Renal cortical epithelial cell (primary cell): ENCODE results near the gene FCHSD2. TPM values are rescaled to one million over a fixed set of nuclear protein-coding genes. Genes with fewer than 3 reads are reported as not detected.
A peak's percentile ranks its signal among the peaks of the same experiment; 100 is the strongest.
"Not testable (repeated sequence)": the region's sequence is repeated elsewhere in the genome, so short reads cannot be mapped to it uniquely, and the experiment has no call there.

Experiments
- DNase-seq: peaks from one replicate; pipeline ENCODE4 v3.0.0-alpha.2; 2011; ENCODE audit warnings: low read depth
- total RNA-seq: library from RNA; depleted of rRNA; stranded (reverse); fragments of >200 nt; gene quantifications from 2 replicates; pipeline ENCODE4 v1.2.3, GENCODE V29; 2014

The FCHSD2 gene
- total RNA-seq, 1 donor from 2014 or later, result 21.5 TPM

- not testable (repeated sequence) for DNase-seq
Observed at GRCh38 chr11:73123892-73124291, 18.2 kb downstream of the FCHSD2 start.

GRCh38 chr11:73121692-73122091 is 20.4 kb downstream of the FCHSD2 start:
- no peak for DNase-seq

DNA sequence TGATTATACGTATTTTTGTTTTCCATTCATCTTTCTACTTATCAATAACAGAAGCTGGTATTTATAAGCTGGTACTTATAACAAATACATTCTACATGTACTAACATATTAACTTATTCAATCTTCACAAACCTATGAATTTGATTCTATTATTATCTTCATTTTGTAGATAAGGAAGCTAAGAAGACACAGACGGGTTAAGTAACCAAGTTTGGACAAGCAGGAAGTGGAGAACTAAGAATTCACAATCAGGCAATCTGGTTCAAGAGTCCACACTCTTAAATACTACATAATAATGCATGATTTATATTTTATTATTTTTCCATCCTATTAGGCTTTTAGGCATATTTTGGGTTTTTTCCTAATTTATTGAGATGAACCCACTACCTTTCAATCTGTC is 25.0 kb downstream of the FCHSD2 start:
- DNase-seq, result no peak

DNA sequence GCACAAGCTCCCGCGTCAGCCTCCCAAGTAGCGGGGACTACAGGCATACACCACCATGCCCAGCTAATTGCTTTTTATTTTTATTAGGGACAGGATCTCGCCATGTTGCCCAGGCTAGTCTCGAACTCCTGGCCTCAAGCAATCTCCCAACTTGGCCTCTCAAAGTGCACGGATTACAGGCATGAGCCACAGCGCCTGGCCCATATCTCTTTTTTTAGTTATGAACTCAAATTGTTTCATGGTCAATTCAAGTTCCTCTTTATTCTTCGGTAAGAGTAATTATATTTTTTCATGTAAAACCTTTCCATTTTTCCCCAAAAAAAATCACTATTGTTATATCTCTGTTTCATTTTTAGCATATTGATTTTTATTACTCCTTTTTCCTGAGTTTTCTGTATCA is 25.5 kb downstream of the FCHSD2 start:
- DNase-seq, result no peak

DNA sequence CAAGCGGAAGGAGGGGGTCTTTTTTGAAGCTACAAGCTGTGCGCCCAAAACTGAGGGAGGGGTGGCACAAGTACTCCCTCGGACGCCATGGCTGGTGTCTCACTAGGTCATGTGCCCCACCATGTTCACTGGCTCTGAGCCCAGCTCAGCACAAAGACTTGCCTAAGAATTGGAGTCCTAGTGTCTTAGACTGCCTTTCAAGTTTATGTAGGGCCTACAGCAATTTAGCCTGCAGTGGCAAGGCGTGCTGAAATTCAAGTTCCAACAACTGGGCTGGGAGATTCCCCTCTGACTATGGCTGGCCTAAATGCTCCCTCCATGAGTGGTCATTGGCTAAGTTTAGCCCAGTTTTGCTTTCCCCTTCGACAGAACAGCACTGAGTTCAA is 27.3 kb downstream of the FCHSD2 start:
- DNase-seq, result no peak

DNA sequence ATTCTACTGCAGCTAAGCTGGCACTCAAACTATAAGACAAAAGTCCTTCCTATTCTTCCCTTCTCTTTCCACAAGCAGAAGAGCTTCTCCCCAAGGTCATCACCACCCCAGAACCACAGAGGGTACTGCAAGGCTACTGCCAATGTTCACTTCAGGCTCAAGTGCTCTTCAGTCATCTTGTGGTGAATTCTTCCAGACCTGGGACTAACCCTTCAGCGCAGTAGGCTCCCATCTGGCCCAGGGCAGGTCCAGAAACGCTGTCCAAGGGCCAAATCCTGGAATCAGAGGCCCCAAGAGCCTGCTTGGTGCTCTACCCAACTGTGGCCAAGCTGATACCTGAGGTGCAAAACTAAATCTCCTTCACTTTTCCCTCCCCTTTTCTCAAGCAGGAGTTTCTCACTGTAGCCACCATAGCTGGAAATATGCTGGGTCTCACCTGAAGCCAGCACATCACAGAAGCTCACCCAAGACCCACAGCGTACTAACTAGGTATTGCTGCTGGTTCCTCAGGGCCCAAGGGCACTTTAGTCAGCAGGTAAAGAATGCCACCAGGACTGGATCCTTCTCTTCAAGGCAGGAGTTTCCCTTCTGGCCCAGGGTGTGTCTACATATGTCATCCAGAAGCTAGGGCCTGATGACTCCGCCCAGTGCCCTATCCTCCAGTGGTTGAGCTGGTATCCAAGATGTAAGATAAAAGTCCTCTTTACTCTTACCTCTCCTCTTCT is 27.8 kb downstream of the FCHSD2 start:
- peak; percentile 16 for DNase-seq

DNA sequence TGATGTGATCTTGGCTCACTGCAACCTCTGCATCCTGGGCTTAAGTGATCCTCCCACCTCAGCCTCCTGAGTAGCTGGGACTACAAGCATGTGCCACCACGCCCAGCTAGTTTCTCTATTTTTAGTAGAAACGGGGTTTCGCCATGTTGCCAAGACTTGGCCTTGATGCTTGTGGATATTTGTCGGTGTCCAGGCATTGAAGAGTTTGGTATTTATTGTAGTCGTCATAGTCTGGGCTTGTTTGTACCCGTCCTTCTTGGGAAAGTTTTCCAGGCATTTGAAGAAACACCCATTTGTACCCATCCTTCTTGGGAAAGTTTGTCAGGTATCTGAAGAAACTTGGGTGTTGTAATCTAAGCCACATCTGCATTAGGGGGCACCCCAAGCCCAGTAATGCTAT is 28.7 kb downstream of the FCHSD2 start:
- no peak for DNase-seq

DNA sequence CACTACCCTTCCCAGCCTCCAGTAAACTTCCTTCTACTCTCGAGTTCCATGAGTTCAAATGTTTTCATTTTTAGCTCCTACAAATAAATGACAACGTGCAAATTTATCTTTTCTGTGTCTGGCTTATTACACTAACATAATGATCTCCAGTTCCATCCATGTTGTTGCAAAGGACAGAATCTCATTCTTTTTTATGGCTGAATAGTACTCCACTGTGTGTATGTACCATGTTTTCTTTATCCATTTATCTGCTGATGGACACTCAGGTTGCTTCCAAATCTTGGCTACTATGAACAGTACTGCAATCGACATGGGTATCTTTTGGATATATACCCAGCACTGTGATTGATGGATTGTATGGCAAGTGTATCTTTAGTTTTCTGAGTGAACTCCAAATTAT is 34.5 kb downstream of the FCHSD2 start:
- DNase-seq, result no peak

DNA sequence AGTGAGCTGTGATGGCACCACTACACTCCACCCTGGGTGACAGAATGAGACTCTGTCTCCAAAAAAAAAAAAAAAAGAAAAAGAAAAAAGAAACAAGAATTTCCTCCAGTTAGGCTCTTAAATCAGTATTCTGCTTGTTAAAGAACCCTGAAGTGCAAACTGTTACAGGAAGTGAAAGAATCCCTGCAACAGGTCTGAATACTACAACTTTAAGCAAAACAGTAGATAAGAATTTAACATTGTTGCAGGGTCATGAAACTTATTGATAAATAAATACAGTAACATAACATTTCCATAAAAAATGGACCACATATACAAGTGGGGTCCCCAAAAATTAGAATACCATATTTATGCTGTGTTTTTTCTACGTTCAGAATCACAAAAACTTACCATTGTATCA is 35.8 kb downstream of the FCHSD2 start:
- DNase-seq, result no peak

DNA sequence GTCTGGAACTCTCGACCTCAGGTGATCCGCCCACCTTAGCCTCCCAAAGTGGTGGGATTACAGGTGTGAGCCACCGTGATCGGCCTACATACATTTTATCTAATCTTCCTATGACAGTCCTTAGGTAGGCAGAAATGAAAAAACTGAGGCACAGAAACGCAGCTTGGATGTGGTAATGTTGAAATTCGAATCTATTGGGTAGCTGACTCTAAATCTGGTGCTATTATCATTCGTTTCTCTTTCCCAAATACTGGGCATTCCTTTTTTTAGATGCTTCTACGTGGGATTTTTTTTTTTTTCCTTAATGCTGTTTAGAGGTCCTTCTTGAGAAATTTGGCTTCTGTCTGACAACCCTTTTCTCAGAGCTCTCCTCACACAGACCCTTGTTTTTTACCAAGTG is 41.5 kb downstream of the FCHSD2 start:
- no peak for DNase-seq

DNA sequence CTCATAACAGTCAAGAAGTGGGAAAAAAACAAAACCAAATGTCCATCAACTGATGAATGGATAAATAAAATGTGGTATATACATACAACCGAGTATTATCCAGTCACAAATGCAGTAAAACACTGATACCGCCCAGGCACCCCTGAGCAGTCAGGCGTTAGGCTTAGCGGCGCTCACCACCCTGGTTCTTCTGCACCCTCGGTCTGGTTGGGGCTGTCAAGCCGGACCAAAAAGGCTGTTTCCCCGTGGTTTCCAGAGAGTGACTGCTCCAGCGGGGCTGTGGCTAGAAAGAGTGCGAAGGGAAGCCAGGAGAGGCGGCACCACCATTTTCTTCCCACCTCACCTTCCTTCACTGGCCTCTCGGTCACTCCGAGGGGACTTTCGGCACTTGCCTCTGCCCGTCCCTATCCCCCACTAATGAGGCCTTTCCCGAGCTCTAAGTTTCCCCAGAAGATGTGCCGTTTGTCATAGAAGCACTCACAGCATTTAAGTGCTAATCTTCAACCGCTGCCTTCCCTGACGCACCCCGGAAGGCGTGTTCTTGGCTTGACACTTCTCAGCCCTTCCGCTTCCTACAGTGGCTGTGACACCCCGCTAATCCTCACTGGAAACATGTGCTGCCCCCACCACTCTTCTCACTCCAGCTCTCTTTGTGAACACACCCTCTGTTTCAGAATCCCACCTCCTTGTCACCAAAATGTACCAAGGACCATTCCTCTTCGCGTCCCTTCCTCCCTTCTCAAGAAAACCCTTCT is 42.4 kb downstream of the FCHSD2 start:
- DNase-seq, result no peak

DNA sequence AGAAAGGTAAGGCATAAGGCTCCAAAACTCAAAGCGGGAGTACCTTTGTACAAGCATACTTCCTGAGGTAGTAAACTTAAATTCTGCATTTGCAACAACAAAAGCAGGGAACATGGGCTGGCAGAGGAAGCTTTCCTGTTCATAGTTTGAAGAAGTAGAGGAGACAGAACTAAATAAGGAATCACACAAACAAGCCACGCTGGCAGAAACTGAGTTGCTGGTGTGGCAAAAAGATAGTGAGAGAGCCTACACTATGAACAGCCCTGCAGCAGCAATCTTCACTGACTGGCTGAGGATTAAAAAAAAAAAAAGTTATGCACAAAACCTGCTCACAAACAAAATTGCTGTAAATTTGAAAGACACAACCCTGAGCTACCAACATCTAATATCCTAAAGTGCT is 46.5 kb downstream of the FCHSD2 start:
- DNase-seq, result no peak

- DNase-seq, result no peak
Observed at GRCh38 chr11:73091521-73092305, 50.4 kb downstream of the FCHSD2 start.

DNA sequence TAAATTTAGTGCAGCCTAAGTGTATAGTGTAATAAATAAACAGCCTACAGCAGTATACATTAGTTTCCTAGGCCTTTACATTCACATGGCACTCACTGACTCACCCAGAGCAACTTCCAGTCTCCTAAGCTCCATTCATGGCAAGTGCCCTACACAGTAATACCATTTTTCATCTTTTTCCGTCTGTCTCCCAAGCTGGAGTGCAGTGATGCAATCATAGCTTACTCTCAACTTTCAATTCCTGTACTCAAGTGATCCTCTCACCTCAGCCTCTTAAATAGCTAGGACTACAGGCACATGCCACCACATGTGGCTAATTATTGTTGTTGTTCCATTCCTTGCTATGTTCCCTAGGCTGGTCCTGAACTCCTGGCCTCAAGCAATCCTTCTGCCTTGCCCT is 54.4 kb downstream of the FCHSD2 start:
- DNase-seq, result peak; percentile 17

DNA sequence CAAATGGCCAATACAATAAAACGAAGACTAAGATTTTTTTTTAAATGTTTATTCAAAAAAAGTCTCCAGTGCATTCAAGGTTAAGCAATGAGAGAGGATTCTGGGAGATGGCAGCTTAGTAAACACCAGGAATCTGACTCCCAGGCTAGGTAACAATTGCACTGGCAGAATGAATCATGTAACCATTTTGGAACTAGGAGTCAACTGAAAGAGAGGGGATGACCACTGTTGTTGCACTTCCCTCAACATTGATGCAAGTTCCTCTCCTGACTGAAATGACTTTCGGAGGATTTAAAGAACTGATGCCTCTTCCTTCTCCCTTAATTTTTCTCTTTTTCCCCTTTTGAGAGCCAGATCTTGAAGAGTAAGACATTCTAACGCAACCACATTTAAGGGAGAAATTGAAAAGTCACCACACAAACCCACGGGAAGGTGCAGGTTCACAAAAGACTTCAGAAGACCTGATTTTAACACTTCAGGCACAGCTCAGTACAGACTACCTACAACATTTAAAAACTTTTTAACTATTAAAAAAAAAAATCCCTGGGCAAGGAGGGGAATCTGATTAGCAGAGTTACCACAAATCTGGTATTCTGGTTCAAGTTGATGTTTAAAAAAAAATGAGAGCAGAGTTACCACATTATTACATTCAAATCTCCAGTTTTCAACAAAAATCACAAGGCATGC is 56.8 kb downstream of the FCHSD2 start:
- peak; percentile 84 for DNase-seq

- no peak for DNase-seq
Observed at GRCh38 chr11:73078631-73079030, 63.5 kb downstream of the FCHSD2 start.

DNA sequence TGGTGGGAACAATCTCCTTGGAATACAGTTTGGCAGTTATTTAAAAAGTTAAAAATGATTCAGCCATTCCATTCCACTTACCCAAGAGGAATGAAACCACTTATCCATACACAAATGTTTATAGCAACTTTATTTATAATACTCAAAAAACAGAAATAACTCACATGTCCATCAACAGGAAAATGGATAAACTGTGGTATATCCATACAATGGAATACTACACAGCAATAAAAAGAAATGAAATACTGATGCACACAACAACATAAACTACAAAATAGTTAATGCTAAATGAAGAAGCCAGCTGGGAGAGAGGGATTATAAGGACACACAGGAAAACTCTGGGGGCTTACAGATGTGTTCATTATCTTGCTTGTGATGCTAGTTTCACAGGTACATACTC is 64.7 kb downstream of the FCHSD2 start:
- no peak for DNase-seq

GRCh38 chr11:73074319-73074718 is 67.8 kb downstream of the FCHSD2 start:
- DNase-seq, result no peak

- DNase-seq, result peak; percentile 83
Observed at GRCh38 chr11:73072935-73073481, 69.1 kb downstream of the FCHSD2 start.

DNA sequence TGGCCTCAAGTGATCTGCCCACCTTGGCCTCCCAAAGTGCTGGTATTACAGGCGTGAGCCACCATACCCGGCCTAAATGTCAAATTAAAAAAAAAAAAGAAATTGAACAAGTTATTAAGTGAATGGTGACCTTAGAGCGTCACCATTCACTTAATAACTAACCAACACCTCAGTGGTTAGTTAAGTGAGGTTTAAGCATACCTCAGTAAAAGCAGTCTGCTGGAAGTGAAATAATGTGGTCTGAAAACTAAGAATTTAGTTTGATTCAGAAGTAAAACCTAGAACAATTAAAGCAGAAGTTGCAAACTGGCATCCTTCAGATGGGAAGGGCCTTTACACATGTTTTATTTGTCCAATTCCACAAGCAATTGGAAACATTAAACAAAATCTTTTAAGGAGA is 71.5 kb downstream of the FCHSD2 start:
- DNase-seq, result peak; percentile 55

GRCh38 chr11:73061857-73062424 is 80.2 kb downstream of the FCHSD2 start:
- not testable (repeated sequence) for DNase-seq
